Prostate gland (tissue), 2 donors: Measurements from ENCODE around the gene HMHB1. TPM values are rescaled to one million over a fixed set of nuclear protein-coding genes. Genes with fewer than 3 reads are reported as not detected.

ENCODE experiments used
- DNase-seq: peaks from one replicate; pipeline ENCODE4 v3.0.0-alpha.2; 2019; ENCODE audit warnings: low spot score
- H3K27ac ChIP-seq, 2 donors: fragments of 200-600 bp; sonication (generic); 2 replicates each; pipeline ENCODE4 v1.5.1; 2017 to 2019
- H3K27me3 ChIP-seq: fragments of 200-600 bp; sonication (generic); replicated peaks from 2 replicates; pipeline ENCODE4 v1.5.1; 2019; ENCODE audit not compliant: insufficient read depth
- H3K36me3 ChIP-seq, 2 donors: fragments of 200-600 bp; sonication (generic); 1 replicate in 1 of 2; 2 replicates in 1 of 2; pipeline versions ENCODE4 v1.5.1 to v1.8.1; 2017 to 2019
- H3K4me1 ChIP-seq: fragments of 200-600 bp; sonication (generic); replicated peaks from 2 replicates; pipeline ENCODE4 v1.5.1; 2019
- H3K4me3 ChIP-seq, 2 donors: fragments of 200-600 bp; sonication (generic); 2 replicates each; pipeline ENCODE4 v1.5.1; 2017 to 2019
- H3K9me3 ChIP-seq: fragments of 200-600 bp; sonication (generic); 2 replicates; pipeline ENCODE4 v1.5.1; 2017
- POLR2A ChIP-seq: fragments of 450-650 bp; IDR thresholded peaks from one replicate; pipeline ENCODE4 v1.6.1; 2016; ENCODE audit warnings: antibody characterized with exemption, mild to moderate bottlenecking
- POLR2AphosphoS5 ChIP-seq: sonication (generic); formaldehyde crosslinking; IDR thresholded peaks from one replicate; pipeline ENCODE4 v1.6.1; 2017; ENCODE audit warnings: antibody characterized with exemption
- WGBS: methylation state at CpG from one replicate; pipeline ENCODE4 v1.1.5; 2018; 5-methylcytosine and 5-hydroxymethylcytosine counted together
- intact Hi-C: fragments of 100-400 bp; cut with DNase I; formaldehyde crosslinking; loops from one replicate; pipeline ENCODE4 v1.14.2; 2022
- total RNA-seq, 2 donors: library from RNA; depleted of rRNA; stranded (reverse); fragments of >200 nt; gene quantifications; one replicate each; pipeline ENCODE4 v1.1.0, GENCODE V29; 2016
- TF ChIP-seq, protein P1 (sequence below), 4 experiments: fragments of 200-600 bp in 2 of 4; fragments of 450-650 bp in 2 of 4; sonication (generic) in 2 of 4; IDR thresholded peaks; 1 replicate in 3 of 4; 2 replicates in 1 of 4; pipeline ENCODE4 v1.5.1; 2016 to 2019; ENCODE audit warnings: antibody characterized with exemption in 4 of 4, mild to moderate bottlenecking in 2 of 4, moderate library complexity in 2 of 4

Gene HMHB1
- total RNA-seq, 2 donors from 2014 or later, result not detected

DNA sequence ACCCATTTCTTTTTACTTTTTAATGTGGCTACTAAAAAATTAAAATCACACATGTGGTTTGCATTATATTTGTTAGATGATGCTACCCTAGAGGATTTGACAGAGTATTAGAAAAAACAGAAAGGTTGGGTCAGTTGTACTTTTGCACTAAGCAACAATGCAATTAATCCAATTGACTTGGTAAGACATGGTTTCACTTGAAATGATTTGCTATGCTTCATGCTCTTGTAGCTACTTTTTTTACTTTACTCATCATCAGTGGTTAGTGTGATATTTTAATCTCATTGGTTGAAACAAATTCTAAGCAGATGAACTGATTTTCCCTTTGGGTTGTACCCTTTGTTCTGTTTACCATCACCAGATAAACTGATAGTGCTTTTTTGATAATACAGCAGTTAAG is 39.4 kb downstream of the HMHB1 start:
- no peak for TF ChIP-seq POLR2A
- H3K36me3 ChIP-seq, result no peaks in the 10 kb centered on the region
- intact Hi-C loops, result no loop called here

DNA sequence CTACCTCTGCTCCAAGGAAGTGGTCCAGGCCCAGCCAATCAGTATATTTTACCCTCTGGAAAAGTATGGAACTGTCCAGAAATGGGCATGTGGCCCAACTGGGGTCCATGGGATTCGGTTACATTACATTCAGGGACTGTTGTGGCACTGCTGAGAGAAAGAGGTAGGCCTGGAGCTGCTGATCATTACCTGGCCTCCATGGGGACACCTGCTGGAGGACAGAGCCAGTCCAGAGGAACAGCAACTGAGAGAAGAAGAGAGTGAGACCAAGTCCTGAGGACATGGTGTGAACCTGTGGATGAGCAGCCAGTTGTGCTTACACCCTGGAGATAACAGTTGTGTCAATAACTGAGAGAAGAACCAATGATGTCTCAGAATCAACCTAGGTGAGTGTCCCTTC is 48.2 kb downstream of the HMHB1 start:
- no peak for DNase-seq
- Histone ChIP-seq H3K27me3 (no peaks in the 10 kb centered on the region), H3K27ac (no peak overlapping the region), H3K4me3 (no peak overlapping the region), H3K4me1 (no peaks in the 10 kb centered on the region), H3K36me3 (no peaks in the 10 kb centered on the region), H3K9me3 (no peaks in the 10 kb centered on the region)
- intact Hi-C loops, result no loop called here
- no peak for TF ChIP-seq POLR2AphosphoS5
- no peak for TF ChIP-seq POLR2A
- TF ChIP-seq, protein P1, sequence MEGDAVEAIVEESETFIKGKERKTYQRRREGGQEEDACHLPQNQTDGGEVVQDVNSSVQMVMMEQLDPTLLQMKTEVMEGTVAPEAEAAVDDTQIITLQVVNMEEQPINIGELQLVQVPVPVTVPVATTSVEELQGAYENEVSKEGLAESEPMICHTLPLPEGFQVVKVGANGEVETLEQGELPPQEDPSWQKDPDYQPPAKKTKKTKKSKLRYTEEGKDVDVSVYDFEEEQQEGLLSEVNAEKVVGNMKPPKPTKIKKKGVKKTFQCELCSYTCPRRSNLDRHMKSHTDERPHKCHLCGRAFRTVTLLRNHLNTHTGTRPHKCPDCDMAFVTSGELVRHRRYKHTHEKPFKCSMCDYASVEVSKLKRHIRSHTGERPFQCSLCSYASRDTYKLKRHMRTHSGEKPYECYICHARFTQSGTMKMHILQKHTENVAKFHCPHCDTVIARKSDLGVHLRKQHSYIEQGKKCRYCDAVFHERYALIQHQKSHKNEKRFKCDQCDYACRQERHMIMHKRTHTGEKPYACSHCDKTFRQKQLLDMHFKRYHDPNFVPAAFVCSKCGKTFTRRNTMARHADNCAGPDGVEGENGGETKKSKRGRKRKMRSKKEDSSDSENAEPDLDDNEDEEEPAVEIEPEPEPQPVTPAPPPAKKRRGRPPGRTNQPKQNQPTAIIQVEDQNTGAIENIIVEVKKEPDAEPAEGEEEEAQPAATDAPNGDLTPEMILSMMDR (IDR thresholded peaks at IDR 0.05), result no peak
- 95% methylated on average over 1 of the region's 1 CpG for WGBS

More for the DNA sequence above, 39.4 kb downstream of the HMHB1 start:
- Histone ChIP-seq H3K27me3 (no peaks in the 10 kb centered on the region), H3K9me3 (no peaks in the 10 kb centered on the region), H3K4me1 (no peaks in the 10 kb centered on the region), H3K4me3 (no peak overlapping the region), H3K27ac (no peak overlapping the region)
- no peak for DNase-seq

DNA sequence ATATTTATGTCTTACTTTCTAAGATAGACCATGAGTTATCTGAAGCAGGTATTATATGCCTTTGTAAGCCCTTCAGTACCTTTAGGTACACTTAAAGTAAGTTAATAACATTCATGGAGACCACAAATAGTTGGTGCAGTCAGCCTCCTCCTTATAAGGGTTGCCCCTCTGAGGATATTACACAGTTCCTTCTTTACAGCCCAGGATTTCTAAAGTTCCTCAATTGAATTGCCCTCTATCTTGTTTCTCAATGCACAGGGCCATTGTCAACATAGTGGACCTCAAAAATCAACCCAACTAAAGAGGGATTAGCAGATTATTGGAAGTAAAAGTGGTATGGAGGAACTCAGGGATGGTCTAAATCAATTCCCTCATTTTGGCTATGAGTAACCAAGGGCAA is 50.3 kb downstream of the HMHB1 start:
- intact Hi-C loops, result no loop called here
- no peak overlapping the region for H3K27ac ChIP-seq
- H3K27me3 ChIP-seq, result no peaks in the 10 kb centered on the region
- no peaks in the 10 kb centered on the region for H3K36me3 ChIP-seq
- H3K4me3 ChIP-seq, result no peak overlapping the region
- H3K9me3 ChIP-seq, result no peaks in the 10 kb centered on the region
- DNase-seq, result no peak
- no peaks in the 10 kb centered on the region for H3K4me1 ChIP-seq
- TF ChIP-seq, protein P1 (IDR thresholded peaks at IDR 0.05), result no peak
- TF ChIP-seq POLR2A (no peak), POLR2AphosphoS5 (no peak)

DNA sequence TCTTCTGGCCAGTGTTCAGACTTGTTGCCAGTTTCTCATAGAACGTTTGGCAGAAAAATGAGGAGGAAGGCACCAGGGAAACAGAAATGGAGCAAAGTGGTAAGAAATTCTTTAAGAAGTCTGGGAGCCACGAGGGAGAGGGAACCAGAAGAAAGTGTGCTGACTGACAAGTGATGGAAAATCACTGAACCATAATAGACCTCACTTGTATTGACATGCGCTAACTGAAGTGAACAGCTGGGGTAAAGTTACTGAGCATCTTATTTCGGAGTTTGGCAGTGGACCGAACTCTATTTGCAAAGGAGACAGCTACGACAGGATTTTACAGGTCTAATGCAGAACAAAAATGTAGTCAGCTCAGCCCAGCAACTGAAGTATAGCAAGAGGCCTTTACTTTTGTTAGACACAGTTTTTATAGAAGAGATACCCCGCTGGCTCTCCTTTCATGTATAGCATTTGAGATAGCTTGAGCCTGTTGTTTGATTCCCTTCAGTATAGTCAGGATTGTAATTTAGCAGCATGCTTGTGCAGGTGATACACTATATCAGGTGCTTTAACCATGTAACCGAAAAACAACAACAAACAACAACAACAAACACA is 53.6 kb downstream of the HMHB1 start:
- H3K27me3 ChIP-seq, result no peaks in the 10 kb centered on the region
- intact Hi-C loops, result no loop called here
- H3K4me1 ChIP-seq, result no peaks in the 10 kb centered on the region
- H3K9me3 ChIP-seq, result no peaks in the 10 kb centered on the region
- H3K36me3 ChIP-seq, result no peaks in the 10 kb centered on the region
- H3K27ac ChIP-seq, result no peak overlapping the region
- TF ChIP-seq, protein P1 (IDR thresholded peaks at IDR 0.05), result no peak
- TF ChIP-seq POLR2AphosphoS5, result peak; percentile 20
- H3K4me3 ChIP-seq, result no peak overlapping the region
- 30% methylated on average over 8 of the region's 8 CpGs for WGBS
- DNase-seq, result peak; percentile 29
